Suprapubic skin (tissue), 3 donors: ENCODE measurements around the gene NR0B2.
"Not testable (repeated sequence)": the region's sequence is repeated elsewhere in the genome, so short reads cannot be mapped to it uniquely, and the experiment has no call there.

Experiments used
- POLR2A ChIP-seq, 2 donors: fragments of 450-650 bp; IDR thresholded peaks; one replicate each; pipeline ENCODE4 v1.6.1; 2017; ENCODE audit warnings: antibody characterized with exemption in 2 of 2, mild to moderate bottlenecking in 2 of 2, moderate library complexity in 2 of 2
- TF ChIP-seq, protein P1 (sequence below), 2 donors: fragments of 200-600 bp in 1 of 2; fragments of 450-650 bp in 1 of 2; sonication (generic) in 1 of 2; IDR thresholded peaks; one replicate each; pipeline ENCODE4 v1.5.1; 2016 to 2019; ENCODE audit warnings: antibody characterized with exemption in 2 of 2, mild to moderate bottlenecking in 1 of 2, moderate library complexity in 1 of 2

DNA sequence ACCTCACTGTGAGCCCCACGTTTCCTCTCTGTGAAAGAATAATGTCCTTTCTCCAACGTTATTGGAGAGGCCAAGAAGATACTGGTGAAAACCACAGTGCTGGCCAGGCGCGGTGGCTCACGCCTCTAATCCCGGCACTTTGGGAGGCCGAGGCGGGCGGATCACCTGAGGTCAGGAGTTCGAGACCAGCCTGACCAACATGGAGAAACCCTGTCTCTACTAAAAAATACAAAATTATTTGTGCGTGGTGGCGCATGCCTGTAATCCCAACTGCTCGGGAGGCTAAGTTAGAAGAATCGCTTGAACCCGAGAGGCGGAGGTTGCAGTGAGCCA is 34.9 kb upstream of the NR0B2 start:
- TF ChIP-seq, protein P1, sequence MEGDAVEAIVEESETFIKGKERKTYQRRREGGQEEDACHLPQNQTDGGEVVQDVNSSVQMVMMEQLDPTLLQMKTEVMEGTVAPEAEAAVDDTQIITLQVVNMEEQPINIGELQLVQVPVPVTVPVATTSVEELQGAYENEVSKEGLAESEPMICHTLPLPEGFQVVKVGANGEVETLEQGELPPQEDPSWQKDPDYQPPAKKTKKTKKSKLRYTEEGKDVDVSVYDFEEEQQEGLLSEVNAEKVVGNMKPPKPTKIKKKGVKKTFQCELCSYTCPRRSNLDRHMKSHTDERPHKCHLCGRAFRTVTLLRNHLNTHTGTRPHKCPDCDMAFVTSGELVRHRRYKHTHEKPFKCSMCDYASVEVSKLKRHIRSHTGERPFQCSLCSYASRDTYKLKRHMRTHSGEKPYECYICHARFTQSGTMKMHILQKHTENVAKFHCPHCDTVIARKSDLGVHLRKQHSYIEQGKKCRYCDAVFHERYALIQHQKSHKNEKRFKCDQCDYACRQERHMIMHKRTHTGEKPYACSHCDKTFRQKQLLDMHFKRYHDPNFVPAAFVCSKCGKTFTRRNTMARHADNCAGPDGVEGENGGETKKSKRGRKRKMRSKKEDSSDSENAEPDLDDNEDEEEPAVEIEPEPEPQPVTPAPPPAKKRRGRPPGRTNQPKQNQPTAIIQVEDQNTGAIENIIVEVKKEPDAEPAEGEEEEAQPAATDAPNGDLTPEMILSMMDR (IDR thresholded peaks at IDR 0.05), result not testable (repeated sequence)
- not testable (repeated sequence) for TF ChIP-seq POLR2A (IDR thresholded peaks at IDR 0.05)
